ENCODE results near the gene TKFC.

Gene TKFC

GRCh38 chr11:61347916-61348461, 15.0 kb downstream of the TKFC start:
- Histone ChIP-seq H3K9ac (no peak overlapping the region), H3K27ac (no peak overlapping the region), H3K27me3 (ENCODE audit: insufficient read depth, low read depth) (no peaks in the 10 kb centered on the region), H4K20me1 (ENCODE audit: insufficient read depth) (no peaks in the 10 kb centered on the region), H3K4me1 (ENCODE audit: low read depth, poor library complexity, severe bottlenecking) (no peaks in the 10 kb centered on the region), H2AFZ (ENCODE audit: low read depth) (no peak overlapping the region), H3K4me3 (IDR thresholded peaks at IDR 0.05; ENCODE audit: insufficient read depth, low read depth, low read length) (no peak overlapping the region), H3K36me3 (ENCODE audit: insufficient read depth) (no peaks in the 10 kb centered on the region), H3K79me2 (ENCODE audit: insufficient read depth, low read depth) (no peaks in the 10 kb centered on the region), H3K4me2 (no peak overlapping the region)
- TF ChIP-seq, protein P1, sequence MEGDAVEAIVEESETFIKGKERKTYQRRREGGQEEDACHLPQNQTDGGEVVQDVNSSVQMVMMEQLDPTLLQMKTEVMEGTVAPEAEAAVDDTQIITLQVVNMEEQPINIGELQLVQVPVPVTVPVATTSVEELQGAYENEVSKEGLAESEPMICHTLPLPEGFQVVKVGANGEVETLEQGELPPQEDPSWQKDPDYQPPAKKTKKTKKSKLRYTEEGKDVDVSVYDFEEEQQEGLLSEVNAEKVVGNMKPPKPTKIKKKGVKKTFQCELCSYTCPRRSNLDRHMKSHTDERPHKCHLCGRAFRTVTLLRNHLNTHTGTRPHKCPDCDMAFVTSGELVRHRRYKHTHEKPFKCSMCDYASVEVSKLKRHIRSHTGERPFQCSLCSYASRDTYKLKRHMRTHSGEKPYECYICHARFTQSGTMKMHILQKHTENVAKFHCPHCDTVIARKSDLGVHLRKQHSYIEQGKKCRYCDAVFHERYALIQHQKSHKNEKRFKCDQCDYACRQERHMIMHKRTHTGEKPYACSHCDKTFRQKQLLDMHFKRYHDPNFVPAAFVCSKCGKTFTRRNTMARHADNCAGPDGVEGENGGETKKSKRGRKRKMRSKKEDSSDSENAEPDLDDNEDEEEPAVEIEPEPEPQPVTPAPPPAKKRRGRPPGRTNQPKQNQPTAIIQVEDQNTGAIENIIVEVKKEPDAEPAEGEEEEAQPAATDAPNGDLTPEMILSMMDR (conservative IDR thresholded peaks at IDR 0.05; ENCODE audit: low read depth, low read length) = no peak

GRCh38 chr11:61349189-61349751, 16.2 kb downstream of the TKFC start:
- H2AFZ ChIP-seq (ENCODE audit: low read depth) = no peak overlapping the region
- no peaks in the 10 kb centered on the region for H3K36me3 ChIP-seq (ENCODE audit: insufficient read depth)
- no peaks in the 10 kb centered on the region for H3K27me3 ChIP-seq (ENCODE audit: insufficient read depth, low read depth)
- no peak overlapping the region for H3K9ac ChIP-seq
- TF ChIP-seq, protein P1 (conservative IDR thresholded peaks at IDR 0.05; ENCODE audit: low read depth, low read length) = no peak
- H3K4me2 ChIP-seq = no peak overlapping the region
- H3K27ac ChIP-seq = no peak overlapping the region
- no peaks in the 10 kb centered on the region for H4K20me1 ChIP-seq (ENCODE audit: insufficient read depth)
- no peaks in the 10 kb centered on the region for H3K4me1 ChIP-seq (ENCODE audit: low read depth, poor library complexity, severe bottlenecking)
- H3K4me3 ChIP-seq (IDR thresholded peaks at IDR 0.05; ENCODE audit: insufficient read depth, low read depth, low read length) = no peak overlapping the region
- H3K79me2 ChIP-seq (ENCODE audit: insufficient read depth, low read depth) = no peaks in the 10 kb centered on the region

GRCh38 chr11:61349916-61350315, 16.9 kb downstream of the TKFC start:
- H3K27me3 ChIP-seq (ENCODE audit: insufficient read depth, low read depth) = no peaks in the 10 kb centered on the region
- H3K36me3 ChIP-seq (ENCODE audit: insufficient read depth) = no peaks in the 10 kb centered on the region
- no peak overlapping the region for H2AFZ ChIP-seq (ENCODE audit: low read depth)
- H3K4me1 ChIP-seq (ENCODE audit: low read depth, poor library complexity, severe bottlenecking) = no peaks in the 10 kb centered on the region
- no peak overlapping the region for H3K4me2 ChIP-seq
- no peak overlapping the region for H3K9ac ChIP-seq
- TF ChIP-seq, protein P1 (conservative IDR thresholded peaks at IDR 0.05; ENCODE audit: low read depth, low read length) = no peak
- no peak overlapping the region for H3K4me3 ChIP-seq (IDR thresholded peaks at IDR 0.05; ENCODE audit: insufficient read depth, low read depth, low read length)
- no peaks in the 10 kb centered on the region for H3K79me2 ChIP-seq (ENCODE audit: insufficient read depth, low read depth)
- H4K20me1 ChIP-seq (ENCODE audit: insufficient read depth) = no peaks in the 10 kb centered on the region
- H3K27ac ChIP-seq = no peak overlapping the region

- no peak overlapping the region for H3K27ac ChIP-seq
- H3K9ac ChIP-seq = no peak overlapping the region
- H3K36me3 ChIP-seq (ENCODE audit: insufficient read depth) = no peaks in the 10 kb centered on the region
Measured at GRCh38 chr11:61350336-61350735, 17.3 kb downstream of the TKFC start.

More at GRCh38 chr11:61350336-61350735, 17.3 kb downstream of the TKFC start:
- Histone ChIP-seq H4K20me1 (ENCODE audit: insufficient read depth) (no peaks in the 10 kb centered on the region), H3K4me2 (no peak overlapping the region), H3K27me3 (ENCODE audit: insufficient read depth, low read depth) (no peaks in the 10 kb centered on the region), H3K4me3 (IDR thresholded peaks at IDR 0.05; ENCODE audit: insufficient read depth, low read depth, low read length) (no peak overlapping the region), H2AFZ (ENCODE audit: low read depth) (no peak overlapping the region), H3K4me1 (ENCODE audit: low read depth, poor library complexity, severe bottlenecking) (no peaks in the 10 kb centered on the region), H3K79me2 (ENCODE audit: insufficient read depth, low read depth) (no peaks in the 10 kb centered on the region)
- TF ChIP-seq, protein P1 (conservative IDR thresholded peaks at IDR 0.05; ENCODE audit: low read depth, low read length) = no peak

Data from KMS-11 (cell line).